ENCODE measurements around the gene TMEM150C. TPM values are rescaled to one million over a fixed set of nuclear protein-coding genes. Genes with fewer than 3 reads are reported as not detected.

Gene TMEM150C
- total and polyA plus RNA-seq, 2 of the 8 experiments (the other 6 are each of a cell fraction or from before 2014, with no cell fraction given): 1.5 to 1.7 TPM

- H3K4me2 ChIP-seq (ENCODE audit: insufficient read depth in 1 of 2, low read depth in 2 of 2, low read length in 2 of 2): peak overlapping the region; percentile 82 to 89
- no peaks in the 10 kb centered on the region for H4K20me1 ChIP-seq (replicated peaks in 1 of 2; ENCODE audit: control insufficient read depth in 1 of 2, insufficient read depth in 2 of 2, low read length in 2 of 2)
- no peak overlapping the region for H2BK120ac ChIP-seq (replicated peaks; ENCODE audit: low read depth, low read length)
- POLR2A ChIA-PET (ENCODE audit: partially characterized antibody): interaction anchor here (1.9 kb wide), 1 partner anchor 132 kb away, joined by 5 read pairs; no protein-coding TSS in a partner anchor
- H3K56ac ChIP-seq (replicated peaks; ENCODE audit: insufficient read length, low read depth, low read length): no peak overlapping the region
- H3K27me3 ChIP-seq (replicated peaks in 1 of 4; ENCODE audit: control insufficient read depth in 3 of 4, extremely low read depth in 1 of 4, insufficient read depth in 3 of 4, low read length in 3 of 4): peaks cover 0 to 9% (median 7%) of the 10 kb centered on the region in 4 experiments; a peak in 3 of 7 replicates
- no peak overlapping the region for H4K8ac ChIP-seq (ENCODE audit: extremely low read depth, insufficient read depth, low read length)
- peak overlapping the region; percentile 60 to 73 (median 66) for H3K4me3 ChIP-seq (ENCODE audit: extremely low read depth in 1 of 4, insufficient read depth in 2 of 4, low read depth in 3 of 4, low read length in 4 of 4)
- peak overlapping the region in 2 of 4 experiments; percentile 56 to 61; a peak in 2 of 7 replicates for H3K9ac ChIP-seq (replicated peaks in 1 of 4; ENCODE audit: extremely low read depth in 1 of 4, low read depth in 3 of 4, low read length in 3 of 4)
- no peak overlapping the region for H3K23ac ChIP-seq (ENCODE audit: insufficient read length)
- CTCF ChIA-PET (ENCODE audit: partially characterized antibody): interaction anchor here (0.6 to 1.5 kb wide), 10 partner anchors 12 to 178 kb away, joined by 3 to 6 read pairs (median 4); no protein-coding TSS in a partner anchor
- H2AK5ac ChIP-seq (ENCODE audit: low read depth, low read length): no peak overlapping the region
- no peaks in the 10 kb centered on the region for H3K36me3 ChIP-seq (ENCODE audit: control insufficient read depth in 2 of 4, insufficient read depth in 4 of 4, low read length in 3 of 4)
- no peaks in the 10 kb centered on the region for H3K9me3 ChIP-seq (ENCODE audit: insufficient read depth in 2 of 2, low read depth in 1 of 2, low read length in 1 of 2)
- H3K79me1 ChIP-seq (ENCODE audit: low read depth, low read length): no peaks in the 10 kb centered on the region
- no peaks in the 10 kb centered on the region for H3K79me2 ChIP-seq (ENCODE audit: control insufficient read depth in 1 of 2, insufficient read depth in 2 of 2, low read length in 2 of 2)
- H3K4ac ChIP-seq (replicated peaks; ENCODE audit: insufficient read length, low read depth, low read length): no peak overlapping the region
- DNase-seq (ENCODE audit: low read depth in 1 of 2, low spot score in 2 of 2) (peak in 1 of 2 experiments; percentile 67), FAIRE-seq (no peak)
- H4K91ac ChIP-seq (replicated peaks; ENCODE audit: insufficient read length, low read length): no peak overlapping the region
- TF ChIP-seq KDM4A (IDR thresholded peaks at IDR 0.05; ENCODE audit: low read depth, low read length, severe bottlenecking) (peak; percentile 16), SUZ12 (IDR thresholded peaks at IDR 0.05; ENCODE audit: low read length) (peak; percentile 42; the same call in 1 of the 2 replicates)
- TF ChIP-seq, protein P1, sequence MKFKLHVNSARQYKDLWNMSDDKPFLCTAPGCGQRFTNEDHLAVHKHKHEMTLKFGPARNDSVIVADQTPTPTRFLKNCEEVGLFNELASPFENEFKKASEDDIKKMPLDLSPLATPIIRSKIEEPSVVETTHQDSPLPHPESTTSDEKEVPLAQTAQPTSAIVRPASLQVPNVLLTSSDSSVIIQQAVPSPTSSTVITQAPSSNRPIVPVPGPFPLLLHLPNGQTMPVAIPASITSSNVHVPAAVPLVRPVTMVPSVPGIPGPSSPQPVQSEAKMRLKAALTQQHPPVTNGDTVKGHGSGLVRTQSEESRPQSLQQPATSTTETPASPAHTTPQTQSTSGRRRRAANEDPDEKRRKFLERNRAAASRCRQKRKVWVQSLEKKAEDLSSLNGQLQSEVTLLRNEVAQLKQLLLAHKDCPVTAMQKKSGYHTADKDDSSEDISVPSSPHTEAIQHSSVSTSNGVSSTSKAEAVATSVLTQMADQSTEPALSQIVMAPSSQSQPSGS (IDR thresholded peaks at IDR 0.05; ENCODE audit: low read length): no peak
- no peak overlapping the region for H2BK20ac ChIP-seq (ENCODE audit: low read length)
- H3K23me2 ChIP-seq (ENCODE audit: low read depth, low read length): peaks cover 5% of the 10 kb centered on the region; the same call in 1 of the 2 replicates
- H3K18ac ChIP-seq (ENCODE audit: extremely low read depth, low read length): no peak overlapping the region
- H3K4me1 ChIP-seq (replicated peaks in 1 of 4; ENCODE audit: control insufficient read depth in 3 of 4, insufficient read depth in 4 of 4, low read length in 3 of 4): peaks cover 0 to 6% (median 4%) of the 10 kb centered on the region in 4 experiments; a peak in 6 of 7 replicates
- H2BK15ac ChIP-seq (ENCODE audit: low read length): no peak overlapping the region; the same call in 1 of the 2 replicates
- WGBS, 2 experiments (ENCODE audit: extremely low coverage in 1 of 2, insufficient coverage in 1 of 2, insufficient read length in 1 of 2, insufficient replicate concordance in 2 of 2, low coverage in 1 of 2, low lambda C conversion rate in 2 of 2, missing lambda C conversion rate in 1 of 2): 36% methylated on average over 21 of the region's 61 CpGs; no CpG with 5 or more reads in 1 of the 2 experiments
- H3K14ac ChIP-seq (ENCODE audit: insufficient read length): no peak overlapping the region
- H2BK5ac ChIP-seq (ENCODE audit: low read depth, low read length): no peak overlapping the region
- H4K5ac ChIP-seq (ENCODE audit: insufficient read length, low read depth, low read length): no peak overlapping the region
- H3K27ac ChIP-seq (ENCODE audit: low read depth, low read length): no peak overlapping the region
- peak overlapping the region; percentile 94; the same call in 1 of the 2 replicates for H2AFZ ChIP-seq (ENCODE audit: low read length)
- H2BK12ac ChIP-seq (ENCODE audit: low read depth, low read length): 0 out of 2 replicates have a peak overlapping the region, but pooled peaks have one; percentile 23
Measured at GRCh38 chr4:82560853-82561785, 669 bp downstream of the TMEM150C start.

Measured in H1 (cell line).